Measurements from ENCODE around the gene SPNS2.
A peak's percentile ranks its signal among the peaks of the same experiment; 100 is the strongest.
"Not testable (repeated sequence)": the region's sequence is repeated elsewhere in the genome, so short reads cannot be mapped to it uniquely, and the experiment has no call there.

Gene SPNS2

GRCh38 chr17:4577386-4577993 lies 78.8 kb downstream of the SPNS2 start:
- no peak for DNase-seq

GRCh38 chr17:4578349-4578748 lies 79.7 kb downstream of the SPNS2 start:
- not testable (repeated sequence) for DNase-seq

- DNase-seq = no peak
Observed at GRCh38 chr17:4579678-4580077, 81.0 kb downstream of the SPNS2 start.

- DNase-seq = no peak
Observed at GRCh38 chr17:4580291-4580690, 81.6 kb downstream of the SPNS2 start.

- no peak for DNase-seq
Observed at GRCh38 chr17:4582101-4582501, 83.4 kb downstream of the SPNS2 start.

- DNase-seq = no peak
Observed at GRCh38 chr17:4582691-4583090, 84.0 kb downstream of the SPNS2 start.

- no peak for DNase-seq
Observed at GRCh38 chr17:4583206-4583605, 84.5 kb downstream of the SPNS2 start.

- no peak for DNase-seq
Observed at GRCh38 chr17:4583782-4584100, 85.1 kb downstream of the SPNS2 start.

- peak; percentile 28 for DNase-seq
Observed at GRCh38 chr17:4584101-4584916, 85.6 kb downstream of the SPNS2 start, which contains the start of gene SMTNL2. TSS of gene SMTNL2 (plus strand) at chr17:4584529. CDS start at chr17:4584606, 77 bp downstream.

- no peak for DNase-seq
Observed at GRCh38 chr17:4584917-4585637, 86.4 kb downstream of the SPNS2 start.

- DNase-seq = no peak
Observed at GRCh38 chr17:4585638-4585994, 86.9 kb downstream of the SPNS2 start.

GRCh38 chr17:4586043-4586442 lies 87.4 kb downstream of the SPNS2 start:
- DNase-seq = no peak

- DNase-seq = no peak
Observed at GRCh38 chr17:4587195-4587594, 88.5 kb downstream of the SPNS2 start.

GRCh38 chr17:4587803-4588202 lies 89.1 kb downstream of the SPNS2 start:
- no peak for DNase-seq

- no peak for DNase-seq
Observed at GRCh38 chr17:4588391-4588790, 89.7 kb downstream of the SPNS2 start.
